ENCODE measurements around the gene APBA1. TPM values are rescaled to one million over a fixed set of nuclear protein-coding genes. Genes with fewer than 3 reads are reported as not detected.
A peak's percentile ranks its signal among the peaks of the same experiment; 100 is the strongest.

Gene APBA1
- total and polyA plus RNA-seq, 11 donors, result 0.61 to 6.2 (median 2.2) TPM

- TF ChIP-seq POLR2A (IDR thresholded peaks at IDR 0.05), result no peak
- TF ChIP-seq CTCF (IDR thresholded peaks at IDR 0.05), result no peak
- intact Hi-C loops (cut with DNase I), result no loop called here
- Histone ChIP-seq H3K27me3 (no peaks in the 10 kb centered on the region), H3K9me3 (no peaks in the 10 kb centered on the region), H3K4me3 (no peak overlapping the region), H3K27ac (no peak overlapping the region), H3K36me3 (peaks cover 0 to 14% (median 0%) of the 10 kb centered on the region in 9 donors), H3K4me1 (no peaks in the 10 kb centered on the region)
- 72 to 88% (median 75%) methylated on average over 2 of the region's 2 CpGs for WGBS, 4 donors
- no peak for ATAC-seq
- DNase-seq, result no peak
Measured at GRCh38 chr9:69454321-69454720, 217.8 kb downstream of the APBA1 start.

- intact Hi-C loops (cut with DNase I), result no loop called here
- WGBS, 4 donors, result 71 to 81% (median 79%) methylated on average over 2 of the region's 2 CpGs
- Histone ChIP-seq H3K9me3 (no peaks in the 10 kb centered on the region), H3K4me1 (no peaks in the 10 kb centered on the region), H3K27ac (no peak overlapping the region), H3K27me3 (no peaks in the 10 kb centered on the region), H3K4me3 (no peak overlapping the region), H3K36me3 (peaks cover 0 to 20% (median 0%) of the 10 kb centered on the region in 9 donors)
- no peak for DNase-seq
- TF ChIP-seq CTCF (IDR thresholded peaks at IDR 0.05) (no peak), POLR2A (IDR thresholded peaks at IDR 0.05) (no peak)
- no peak for ATAC-seq
Measured at GRCh38 chr9:69453746-69454145, 218.4 kb downstream of the APBA1 start.

- Histone ChIP-seq H3K9me3 (no peaks in the 10 kb centered on the region), H3K36me3 (peaks cover 0 to 21% (median 0%) of the 10 kb centered on the region in 9 donors), H3K4me1 (no peaks in the 10 kb centered on the region), H3K27me3 (no peaks in the 10 kb centered on the region), H3K4me3 (no peak overlapping the region), H3K27ac (no peak overlapping the region)
- TF ChIP-seq CTCF (IDR thresholded peaks at IDR 0.05) (no peak), POLR2A (IDR thresholded peaks at IDR 0.05) (no peak)
- 75 to 82% (median 80%) methylated on average over 11 to 13 of the region's 13 CpGs for WGBS, 4 donors
- intact Hi-C loops (cut with DNase I), result no loop called here
- DNase-seq (no peak), ATAC-seq (no peak)
Measured at GRCh38 chr9:69452110-69452782, 219.9 kb downstream of the APBA1 start.

GRCh38 chr9:69446496-69446895, 225.7 kb downstream of the APBA1 start:
- no peak for DNase-seq
- WGBS, 4 donors, result 75 to 80% (median 76%) methylated on average over 4 to 6 of the region's 6 CpGs
- H3K27me3 ChIP-seq, result no peaks in the 10 kb centered on the region
- no peak overlapping the region for H3K4me3 ChIP-seq
- TF ChIP-seq POLR2A (IDR thresholded peaks at IDR 0.05), result no peak
- no peak for TF ChIP-seq CTCF (IDR thresholded peaks at IDR 0.05)
- H3K9me3 ChIP-seq, result no peaks in the 10 kb centered on the region
- no peak overlapping the region for H3K27ac ChIP-seq
- ATAC-seq, result peak in 1 of 4 donors; percentile 15
- intact Hi-C loops (cut with DNase I), result no loop called here
- H3K4me1 ChIP-seq, result peaks cover 0 to 8% (median 0%) of the 10 kb centered on the region in 12 donors
- peaks cover 0 to 11% (median 0%) of the 10 kb centered on the region in 9 donors for H3K36me3 ChIP-seq

Data from heart left ventricle (tissue), 16 donors.